ENCODE data around the gene OOSP4B. TPM values are rescaled to one million over a fixed set of nuclear protein-coding genes. Genes with fewer than 3 reads are reported as not detected.
"Not testable (repeated sequence)": the region's sequence is repeated elsewhere in the genome, so short reads cannot be mapped to it uniquely, and the experiment has no call there.

Gene OOSP4B
- total RNA-seq, 2 donors from 2014 or later = not detected

GRCh38 chr11:59999691-60000090, 17.3 kb upstream of the OOSP4B start:
- H3K4me1 ChIP-seq (replicated peaks) = no peaks in the 10 kb centered on the region
- no peak overlapping the region for H3K27ac ChIP-seq
- intact Hi-C loops (cut with DNase I) = no loop called here
- H3K36me3 ChIP-seq = no peaks in the 10 kb centered on the region
- 61% methylated on average over 4 of the region's 4 CpGs for WGBS
- DNase-seq (ENCODE audit: low spot score) = no peak
- no peaks in the 10 kb centered on the region for H3K9me3 ChIP-seq
- TF ChIP-seq POLR2A (IDR thresholded peaks at IDR 0.05) (no peak), POLR2AphosphoS5 (IDR thresholded peaks at IDR 0.05) (no peak), CTCF (IDR thresholded peaks at IDR 0.05) (no peak)
- no peaks in the 10 kb centered on the region for H3K27me3 ChIP-seq (replicated peaks; ENCODE audit: insufficient read depth)
- no peak overlapping the region for H3K4me3 ChIP-seq

- Histone ChIP-seq H3K9me3 (no peaks in the 10 kb centered on the region), H3K4me1 (replicated peaks) (no peaks in the 10 kb centered on the region), H3K4me3 (no peak overlapping the region), H3K27ac (no peak overlapping the region), H3K36me3 (no peaks in the 10 kb centered on the region), H3K27me3 (replicated peaks; ENCODE audit: insufficient read depth) (no peaks in the 10 kb centered on the region)
- intact Hi-C loops (cut with DNase I) = no loop called here
- TF ChIP-seq POLR2AphosphoS5 (IDR thresholded peaks at IDR 0.05) = no peak
- TF ChIP-seq POLR2A (IDR thresholded peaks at IDR 0.05) = no peak
- TF ChIP-seq CTCF (IDR thresholded peaks at IDR 0.05) = no peak
- DNase-seq (ENCODE audit: low spot score) = no peak
- 73% methylated on average over 2 of the region's 2 CpGs for WGBS
These were observed 13.3 kb upstream of the OOSP4B start for GRCh38 chr11:60003729-60004128.

- TF ChIP-seq CTCF (IDR thresholded peaks at IDR 0.05) = no peak
- no peak for TF ChIP-seq POLR2AphosphoS5 (IDR thresholded peaks at IDR 0.05)
- TF ChIP-seq POLR2A (IDR thresholded peaks at IDR 0.05) = no peak
- Histone ChIP-seq H3K27ac (no peak overlapping the region), H3K9me3 (no peaks in the 10 kb centered on the region), H3K36me3 (no peaks in the 10 kb centered on the region), H3K4me1 (replicated peaks) (no peaks in the 10 kb centered on the region), H3K4me3 (no peak overlapping the region), H3K27me3 (replicated peaks; ENCODE audit: insufficient read depth) (no peaks in the 10 kb centered on the region)
- intact Hi-C loops (cut with DNase I) = no loop called here
- WGBS = 94% methylated on average over 1 of the region's 1 CpG
- no peak for DNase-seq (ENCODE audit: low spot score)
These were observed 11.6 kb upstream of the OOSP4B start for GRCh38 chr11:60005360-60005759.

GRCh38 chr11:60018058-60018457, 1.1 kb downstream of the OOSP4B start:
- no peaks in the 10 kb centered on the region for H3K36me3 ChIP-seq
- DNase-seq (ENCODE audit: low spot score) = no peak
- no peaks in the 10 kb centered on the region for H3K9me3 ChIP-seq
- H3K27me3 ChIP-seq (replicated peaks; ENCODE audit: insufficient read depth) = no peaks in the 10 kb centered on the region
- intact Hi-C loops (cut with DNase I) = no loop called here
- TF ChIP-seq POLR2A (IDR thresholded peaks at IDR 0.05) (no peak), POLR2AphosphoS5 (IDR thresholded peaks at IDR 0.05) (no peak), CTCF (IDR thresholded peaks at IDR 0.05) (no peak)
- no peaks in the 10 kb centered on the region for H3K4me1 ChIP-seq (replicated peaks)
- no peak overlapping the region for H3K4me3 ChIP-seq
- WGBS = 69% methylated on average over 8 of the region's 8 CpGs
- no peak overlapping the region for H3K27ac ChIP-seq

GRCh38 chr11:60020376-60020775, 3.4 kb downstream of the OOSP4B start:
- WGBS = 96% methylated on average over 16 of the region's 27 CpGs
- H3K27ac ChIP-seq; DNase-seq (ENCODE audit: low spot score); H3K4me1 ChIP-seq (replicated peaks); H3K4me3 ChIP-seq; H3K9me3 ChIP-seq; intact Hi-C loops (cut with DNase I); H3K36me3 ChIP-seq; H3K27me3 ChIP-seq (replicated peaks; ENCODE audit: insufficient read depth): not testable (repeated sequence)
